ENCODE measurements around the gene R3HDM2. TPM values are rescaled to one million over a fixed set of nuclear protein-coding genes. Genes with fewer than 3 reads are reported as not detected.

R3HDM2 gene
- total RNA-seq, 4 donors from 2014 or later, result 30.7 to 40.8 (median 35.5) TPM

GRCh38 chr12:57476993-57477709, 46.3 kb upstream of the R3HDM2 start:
- H3K4me1 ChIP-seq, result peaks cover 13 to 16% of the 10 kb centered on the region in 2 donors
- peak overlapping the region in 1 of 3 donors; percentile 12 for H3K4me3 ChIP-seq (replicated peaks in 1 of 3)
- no peaks in the 10 kb centered on the region for H3K9me3 ChIP-seq
- H3K36me3 ChIP-seq, result no peaks in the 10 kb centered on the region
- H3K27me3 ChIP-seq, result peaks cover 14% of the 10 kb centered on the region
- no peak for DNase-seq
- TF ChIP-seq CTCF (IDR thresholded peaks at IDR 0.05) (no peak), POLR2A (IDR thresholded peaks at IDR 0.05) (no peak)
- WGBS, 2 donors, result 78 to 82% methylated on average over 15 of the region's 15 CpGs
- intact Hi-C loops (cut with DNase I), result no loop called here
- H3K27ac ChIP-seq, result no peak overlapping the region

GRCh38 chr12:57476162-57476992, 45.5 kb upstream of the R3HDM2 start:
- 17 to 27% methylated on average over 21 of the region's 29 CpGs for WGBS, 2 donors
- no peak for TF ChIP-seq POLR2A (IDR thresholded peaks at IDR 0.05)
- no peak for TF ChIP-seq CTCF (IDR thresholded peaks at IDR 0.05)
- intact Hi-C loops (cut with DNase I), result no loop called here
- H3K27ac ChIP-seq, result no peak overlapping the region
- H3K36me3 ChIP-seq, result no peaks in the 10 kb centered on the region
- H3K9me3 ChIP-seq, result no peaks in the 10 kb centered on the region
- H3K4me1 ChIP-seq, result peaks cover 13 to 16% of the 10 kb centered on the region in 2 donors
- H3K27me3 ChIP-seq, result peaks cover 14% of the 10 kb centered on the region
- DNase-seq, result no peak
- H3K4me3 ChIP-seq (replicated peaks in 1 of 3), result peak overlapping the region in 1 of 3 donors; percentile 14

GRCh38 chr12:57475271-57476161, 44.7 kb upstream of the R3HDM2 start:
- DNase-seq, result peak; percentile 21 to 28

GRCh38 chr12:57474862-57475261, 44.0 kb upstream of the R3HDM2 start:
- H3K4me3 ChIP-seq (replicated peaks in 1 of 3), result no peak overlapping the region
- H3K9me3 ChIP-seq, result no peaks in the 10 kb centered on the region
- peaks cover 13 to 16% of the 10 kb centered on the region in 2 donors for H3K4me1 ChIP-seq
- no peak overlapping the region for H3K27ac ChIP-seq
- intact Hi-C loops (cut with DNase I), result no loop called here
- peaks cover 14% of the 10 kb centered on the region for H3K27me3 ChIP-seq
- 51 to 64% methylated on average over 6 to 7 of the region's 7 CpGs for WGBS, 2 donors
- H3K36me3 ChIP-seq, result no peaks in the 10 kb centered on the region
- no peak for DNase-seq
- no peak for TF ChIP-seq CTCF (IDR thresholded peaks at IDR 0.05)
- TF ChIP-seq POLR2A (IDR thresholded peaks at IDR 0.05), result no peak

More at GRCh38 chr12:57475271-57476161, 44.7 kb upstream of the R3HDM2 start:
- Histone ChIP-seq H3K27me3 (peaks cover 14% of the 10 kb centered on the region), H3K36me3 (no peaks in the 10 kb centered on the region), H3K9me3 (no peaks in the 10 kb centered on the region), H3K4me3 (replicated peaks in 1 of 3) (peak overlapping the region in 2 of 3 donors; percentile 8 to 14), H3K4me1 (peaks cover 13 to 16% of the 10 kb centered on the region in 2 donors), H3K27ac (no peak overlapping the region)
- 6 to 24% methylated on average over 38 to 50 of the region's 84 CpGs for WGBS, 2 donors
- no peak for TF ChIP-seq POLR2A (IDR thresholded peaks at IDR 0.05)
- no peak for TF ChIP-seq CTCF (IDR thresholded peaks at IDR 0.05)
- intact Hi-C loops (cut with DNase I), result no loop called here
